ENCODE measurements around the gene HPCAL1. TPM values are rescaled to one million over a fixed set of nuclear protein-coding genes. Genes with fewer than 3 reads are reported as not detected.

HPCAL1 gene
- total RNA-seq, 1 donor from 2014 or later = 160 TPM

DNA sequence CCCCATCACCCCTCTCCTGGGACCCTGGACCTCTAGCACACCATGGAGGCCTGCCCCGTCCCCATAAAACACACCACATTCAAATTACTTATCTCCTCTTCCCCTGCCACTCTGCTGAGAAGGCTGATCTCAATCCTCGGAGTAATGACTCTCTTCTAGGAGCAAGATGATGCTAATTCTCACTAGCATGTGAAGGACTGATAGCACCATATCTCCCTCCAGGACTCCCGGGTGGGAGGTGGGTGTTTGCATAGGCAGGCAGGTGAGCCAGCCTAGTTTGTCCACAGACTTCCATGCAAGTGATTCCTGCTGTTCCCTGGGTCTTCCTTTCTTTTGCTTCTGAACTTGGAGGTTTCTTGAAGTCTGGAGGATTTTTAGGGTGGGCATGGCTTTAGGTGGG, 40.5 kb downstream of the HPCAL1 start:
- no peak for DNase-seq
- H3K4me3 ChIP-seq = no peak overlapping the region
- no peak for ATAC-seq
- H3K27me3 ChIP-seq = no peaks in the 10 kb centered on the region
- no peaks in the 10 kb centered on the region for H3K9me3 ChIP-seq
- H3K36me3 ChIP-seq = no peaks in the 10 kb centered on the region
- intact Hi-C loops (cut with DNase I) = no loop called here
- H3K27ac ChIP-seq = peak overlapping the region; percentile 37
- TF ChIP-seq, protein P1, sequence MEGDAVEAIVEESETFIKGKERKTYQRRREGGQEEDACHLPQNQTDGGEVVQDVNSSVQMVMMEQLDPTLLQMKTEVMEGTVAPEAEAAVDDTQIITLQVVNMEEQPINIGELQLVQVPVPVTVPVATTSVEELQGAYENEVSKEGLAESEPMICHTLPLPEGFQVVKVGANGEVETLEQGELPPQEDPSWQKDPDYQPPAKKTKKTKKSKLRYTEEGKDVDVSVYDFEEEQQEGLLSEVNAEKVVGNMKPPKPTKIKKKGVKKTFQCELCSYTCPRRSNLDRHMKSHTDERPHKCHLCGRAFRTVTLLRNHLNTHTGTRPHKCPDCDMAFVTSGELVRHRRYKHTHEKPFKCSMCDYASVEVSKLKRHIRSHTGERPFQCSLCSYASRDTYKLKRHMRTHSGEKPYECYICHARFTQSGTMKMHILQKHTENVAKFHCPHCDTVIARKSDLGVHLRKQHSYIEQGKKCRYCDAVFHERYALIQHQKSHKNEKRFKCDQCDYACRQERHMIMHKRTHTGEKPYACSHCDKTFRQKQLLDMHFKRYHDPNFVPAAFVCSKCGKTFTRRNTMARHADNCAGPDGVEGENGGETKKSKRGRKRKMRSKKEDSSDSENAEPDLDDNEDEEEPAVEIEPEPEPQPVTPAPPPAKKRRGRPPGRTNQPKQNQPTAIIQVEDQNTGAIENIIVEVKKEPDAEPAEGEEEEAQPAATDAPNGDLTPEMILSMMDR (IDR thresholded peaks at IDR 0.05) = no peak
- peaks cover 50% of the 10 kb centered on the region for H3K4me1 ChIP-seq

DNA sequence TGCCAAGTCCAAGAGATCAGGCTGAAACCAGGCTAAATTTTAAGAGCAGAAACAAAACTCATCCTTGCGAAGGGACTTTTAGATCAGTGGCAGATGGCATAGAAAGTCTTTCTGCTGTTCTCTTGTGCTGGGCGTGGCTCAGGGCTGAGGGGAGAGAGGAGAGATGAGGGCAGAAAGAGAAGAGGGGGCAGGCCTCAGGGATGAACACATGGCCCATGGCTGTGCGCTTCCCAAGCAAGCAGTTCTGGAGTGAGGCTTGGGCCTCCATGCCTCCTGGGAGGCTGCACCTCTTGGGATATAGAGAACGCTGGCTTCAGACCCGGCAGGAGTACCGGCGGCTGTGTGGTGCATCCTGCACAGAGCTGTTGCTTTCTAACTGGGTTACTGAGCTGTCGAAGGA, 41.0 kb downstream of the HPCAL1 start:
- DNase-seq (no peak), ATAC-seq (no peak)

DNA sequence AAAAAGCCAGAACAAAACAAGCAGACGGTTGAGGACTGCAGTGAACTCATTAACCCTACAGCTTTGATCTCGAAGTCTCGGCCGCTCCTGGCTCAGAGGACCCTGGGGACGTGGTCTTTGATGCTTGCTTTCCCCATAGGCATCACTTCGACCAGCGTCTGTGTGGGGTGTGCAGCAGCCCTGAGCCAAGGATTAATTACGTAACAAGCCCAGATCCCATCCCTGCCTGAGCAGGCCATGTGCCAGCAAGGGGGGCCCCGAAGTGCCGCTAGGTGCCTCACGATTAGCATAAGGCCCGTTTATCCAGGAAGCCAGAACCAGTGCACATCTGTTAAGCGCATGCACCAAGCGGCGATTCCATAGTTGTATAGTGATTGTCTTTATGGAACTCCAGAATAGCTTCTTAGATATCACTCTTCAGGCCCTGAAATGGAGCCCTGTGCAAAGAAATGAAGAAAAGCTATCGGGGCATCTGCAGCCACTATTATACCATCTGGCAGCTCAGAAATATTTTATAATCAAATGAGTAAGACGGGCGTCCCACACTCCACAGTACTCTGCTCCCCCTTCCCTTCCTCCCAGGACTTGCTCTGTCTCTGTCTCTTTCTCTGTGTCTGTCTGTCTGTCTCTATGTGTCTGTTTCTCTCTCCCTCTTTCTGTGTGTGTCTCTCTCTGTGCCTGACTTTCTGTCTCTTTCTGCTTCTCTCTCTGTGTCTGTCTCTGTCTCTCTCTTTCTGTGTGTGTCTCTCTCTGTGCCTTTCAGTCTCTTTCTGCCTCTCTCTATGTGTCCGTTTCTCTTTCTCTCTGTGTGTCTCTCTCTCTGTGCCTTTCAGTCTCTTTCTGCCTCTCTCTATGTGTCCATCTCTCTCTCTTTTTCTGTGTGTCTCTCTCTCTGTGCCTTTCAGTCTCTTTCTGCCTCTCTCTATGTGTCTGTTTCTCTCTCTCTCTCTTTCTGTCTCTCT, 41.7 kb downstream of the HPCAL1 start:
- Histone ChIP-seq H3K27ac (peak overlapping the region; percentile 37), H3K27me3 (no peaks in the 10 kb centered on the region), H3K4me1 (peaks cover 59% of the 10 kb centered on the region), H3K36me3 (no peaks in the 10 kb centered on the region), H3K4me3 (no peak overlapping the region), H3K9me3 (no peaks in the 10 kb centered on the region)
- DNase-seq (no peak), ATAC-seq (no peak)
- TF ChIP-seq, protein P1 (IDR thresholded peaks at IDR 0.05) = no peak
- intact Hi-C loops (cut with DNase I) = no loop called here

More for the DNA sequence above, 41.0 kb downstream of the HPCAL1 start:
- TF ChIP-seq, protein P1 (IDR thresholded peaks at IDR 0.05) = no peak
- Histone ChIP-seq H3K4me1 (peaks cover 55% of the 10 kb centered on the region), H3K36me3 (no peaks in the 10 kb centered on the region), H3K9me3 (no peaks in the 10 kb centered on the region), H3K27ac (peak overlapping the region; percentile 37), H3K27me3 (no peaks in the 10 kb centered on the region), H3K4me3 (no peak overlapping the region)
- intact Hi-C loops (cut with DNase I) = no loop called here

DNA sequence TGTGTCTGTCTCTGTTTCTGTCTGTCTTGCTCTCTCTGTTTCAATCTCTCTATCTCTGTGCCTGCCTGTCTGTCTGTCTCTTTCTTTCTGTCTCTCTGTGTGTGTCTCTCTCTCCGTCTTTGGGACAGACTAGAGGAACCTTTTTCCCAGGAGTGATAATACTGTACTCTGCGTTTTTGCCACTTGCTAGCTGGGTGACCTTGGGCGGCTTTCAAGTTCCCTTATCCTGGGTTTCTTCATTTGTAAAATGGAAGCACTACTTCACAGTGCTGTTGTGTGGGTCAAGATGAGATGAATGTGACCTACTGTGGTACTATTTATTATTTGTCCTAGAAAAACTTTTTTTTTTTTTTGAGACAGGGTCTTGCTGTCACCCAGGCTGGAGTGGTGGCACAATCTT, 42.4 kb downstream of the HPCAL1 start:
- no peak for DNase-seq
- H3K9me3 ChIP-seq = no peaks in the 10 kb centered on the region
- no peak overlapping the region for H3K4me3 ChIP-seq
- H3K27ac ChIP-seq = peak overlapping the region; percentile 36
- no peaks in the 10 kb centered on the region for H3K36me3 ChIP-seq
- intact Hi-C loops (cut with DNase I) = no loop called here
- TF ChIP-seq, protein P1 (IDR thresholded peaks at IDR 0.05) = no peak
- no peaks in the 10 kb centered on the region for H3K27me3 ChIP-seq
- peaks cover 59% of the 10 kb centered on the region for H3K4me1 ChIP-seq
- no peak for ATAC-seq

DNA sequence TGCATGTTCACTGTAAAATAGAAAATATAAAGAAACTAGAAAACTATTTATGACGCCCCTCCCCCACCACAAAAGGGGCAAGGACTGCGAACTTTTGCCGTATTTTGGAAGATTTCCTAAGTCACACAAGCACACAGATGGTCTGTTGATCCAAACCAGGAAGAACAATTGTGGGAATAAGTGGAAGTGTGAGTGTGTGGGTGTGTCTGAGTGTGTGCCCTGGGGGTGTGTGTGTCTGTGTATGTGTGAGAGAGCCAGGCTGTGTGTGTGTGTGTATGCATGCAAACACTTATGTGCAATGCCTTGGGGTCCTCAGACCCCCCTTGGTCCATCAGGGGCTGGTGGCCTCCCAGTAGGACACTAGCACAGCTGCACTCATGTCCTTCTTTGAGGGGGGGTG, 43.1 kb downstream of the HPCAL1 start:
- H3K4me3 ChIP-seq = no peak overlapping the region
- no peaks in the 10 kb centered on the region for H3K27me3 ChIP-seq
- TF ChIP-seq, protein P1 (IDR thresholded peaks at IDR 0.05) = no peak
- no peaks in the 10 kb centered on the region for H3K9me3 ChIP-seq
- H3K4me1 ChIP-seq = peaks cover 59% of the 10 kb centered on the region
- no peak overlapping the region for H3K27ac ChIP-seq
- intact Hi-C loops (cut with DNase I) = no loop called here
- DNase-seq (no peak), ATAC-seq (no peak)
- no peaks in the 10 kb centered on the region for H3K36me3 ChIP-seq
